Endothelial cell of umbilical vein (primary cell): Measurements from ENCODE around the gene PPP2CA. TPM values are rescaled to one million over a fixed set of nuclear protein-coding genes. Genes with fewer than 3 reads are reported as not detected.

Source experiments
- BruUV-seq: library from RNA; stranded (reverse); fragments of 400-500 nt; replicated peaks from 2 replicates; lab custom pipeline; 2021; lab: Mats Ljungman, UMichigan
- CTCF ChIA-PET: fragments of 300-600, 350-600 bp; sonication (Branson Sonifier 250); formaldehyde crosslinking; loops from one replicate; lab custom pipeline; 2021; ENCODE audit warnings: antibody characterized with exemption, inconsistent platforms; lab: Charles Lee
- POLR2A ChIA-PET: fragments of 300-600, 350-600 bp; sonication (Branson Sonifier 250); formaldehyde crosslinking; loops from one replicate; lab custom pipeline; 2021; ENCODE audit warnings: antibody characterized with exemption, inconsistent platforms; lab: Charles Lee
- DNase-seq: peaks from one replicate; pipeline ENCODE4 v3.0.0-alpha.2; 2011; ENCODE audit warnings: low read depth, low spot score
- FAIRE-seq: peaks from 2 replicates; lab custom pipeline; 2011; peaks lifted over from hg19 to GRCh38; lab: Jason Lieb, UNC
- H2AFZ ChIP-seq: 2 replicates; pipeline ENCODE4 v1.6.0; 2012; ENCODE audit warnings: low read depth, low read length, control low read depth, inconsistent platforms
- H3K27ac ChIP-seq: 2 replicates; pipeline ENCODE4 v1.5.1; 2011; ENCODE audit warnings: low read depth, mild to moderate bottlenecking, control low read depth, low read length, moderate library complexity; ENCODE audit not compliant: insufficient read depth
- H3K27me3 ChIP-seq, 2 experiments: 2 replicates each; pipeline versions ENCODE4 v1.6.0 to v1.6.1; 2011; ENCODE audit warnings: low read length in 2 of 2, mixed read lengths in 1 of 2; ENCODE audit not compliant: control insufficient read depth in 2 of 2, insufficient read depth in 2 of 2
- H3K36me3 ChIP-seq, 2 experiments: 2 replicates in 1 of 2; 3 replicates in 1 of 2; pipeline ENCODE4 v1.5.1; 2011; ENCODE audit warnings: low read length in 2 of 2, mild to moderate bottlenecking in 1 of 2, moderate library complexity in 1 of 2; ENCODE audit not compliant: control insufficient read depth in 2 of 2, insufficient read depth in 2 of 2; ENCODE audit errors: extremely low read depth in 1 of 2
- H3K4me1 ChIP-seq: 3 replicates; pipeline ENCODE4 v1.5.1; 2011; ENCODE audit warnings: mild to moderate bottlenecking, low read length; ENCODE audit not compliant: control insufficient read depth, insufficient read depth; ENCODE audit errors: extremely low read depth
- H3K4me2 ChIP-seq: 2 replicates; pipeline ENCODE4 v1.6.1; 2011; ENCODE audit warnings: low read length, control low read depth, mixed read lengths; ENCODE audit not compliant: insufficient read depth
- H3K4me3 ChIP-seq, 3 experiments: fragments of 200-600 bp in 1 of 3; sonication (generic), shearing (Covaris generic) in 1 of 3; replicated peaks in 1 of 3; 2 replicates each; pipeline ENCODE4 v1.5.1; 2011 to 2016; ENCODE audit warnings: control low read depth in 3 of 3, low read length in 3 of 3, mild to moderate bottlenecking in 2 of 3, inconsistent platforms in 1 of 3, low read depth in 1 of 3, moderate library complexity in 1 of 3; ENCODE audit not compliant: insufficient read depth in 1 of 3
- H3K79me2 ChIP-seq: 2 replicates; pipeline ENCODE4 v1.6.0; 2012; ENCODE audit warnings: low read length, inconsistent platforms; ENCODE audit not compliant: control insufficient read depth, insufficient read depth
- H3K9ac ChIP-seq: replicated peaks from 2 replicates; pipeline ENCODE3; 2011; ENCODE audit warnings: low read length, control low read depth; ENCODE audit not compliant: insufficient read depth; ENCODE audit errors: extremely low read depth
- H3K9me1 ChIP-seq: replicated peaks from 3 replicates; pipeline ENCODE4 v1.6.0; 2011; ENCODE audit warnings: mild to moderate bottlenecking, low read length; ENCODE audit not compliant: control insufficient read depth, insufficient read depth; ENCODE audit errors: extremely low read depth
- H3K9me3 ChIP-seq: replicated peaks from 2 replicates; pipeline ENCODE4 v1.5.1; 2012; ENCODE audit warnings: low read length, inconsistent platforms; ENCODE audit not compliant: control insufficient read depth, insufficient read depth
- H4K20me1 ChIP-seq: replicated peaks from 2 replicates; pipeline ENCODE3; 2011; ENCODE audit warnings: mild to moderate bottlenecking, low read length; ENCODE audit not compliant: control insufficient read depth, insufficient read depth; ENCODE audit errors: extremely low read depth
- CTCF ChIP-seq, 2 donors: IDR thresholded peaks; 1 replicate in 1 of 2; 2 replicates in 1 of 2; pipeline ENCODE4 v1.5.1; 2011; ENCODE audit warnings: low read length in 2 of 2, mild to moderate bottlenecking in 2 of 2, moderate library complexity in 2 of 2, control low read depth in 1 of 2, inconsistent platforms in 1 of 2, low read depth in 1 of 2; ENCODE audit not compliant: insufficient read depth in 1 of 2; ENCODE audit errors: extremely low read depth in 1 of 2
- EZH2 ChIP-seq: IDR thresholded peaks from 2 replicates; pipeline ENCODE4 v1.6.1; 2012; ENCODE audit warnings: borderline replicate concordance, low read depth, mild to moderate bottlenecking, moderate library complexity, low read length, inconsistent platforms; ENCODE audit not compliant: severe bottlenecking
- FOS ChIP-seq: IDR thresholded peaks from 2 replicates; pipeline ENCODE4 v1.6.1; 2011; ENCODE audit warnings: mild to moderate bottlenecking, low read length, moderate library complexity, borderline replicate concordance; ENCODE audit not compliant: insufficient read depth
- GATA2 ChIP-seq: IDR thresholded peaks from 2 replicates; pipeline ENCODE4 v1.7.0; 2011; ENCODE audit warnings: low read depth, mild to moderate bottlenecking, moderate library complexity, mixed read lengths, low read length; ENCODE audit not compliant: insufficient read length, insufficient read depth
- JUN ChIP-seq: IDR thresholded peaks from 2 replicates; pipeline ENCODE4 v1.6.1; 2011; ENCODE audit warnings: borderline replicate concordance, low read depth; ENCODE audit not compliant: insufficient read length, insufficient read depth
- MAX ChIP-seq: IDR thresholded peaks from 2 replicates; pipeline ENCODE4 v1.6.1; 2011; ENCODE audit not compliant: insufficient read depth, insufficient read length
- MYC ChIP-seq: IDR thresholded peaks from one replicate; pipeline ENCODE4 v1.6.1; 2011; ENCODE audit warnings: mild to moderate bottlenecking, low read depth, low read length
- POLR2A ChIP-seq: IDR thresholded peaks from 2 replicates; pipeline ENCODE4 v1.6.1; 2012; ENCODE audit warnings: low read depth, mild to moderate bottlenecking, control low read depth, low read length
- POLR2AphosphoS5 ChIP-seq: IDR thresholded peaks from 2 replicates; pipeline ENCODE4 v1.6.1; 2012; ENCODE audit warnings: low read depth, mild to moderate bottlenecking, control low read depth, low read length, moderate library complexity; ENCODE audit not compliant: insufficient read depth
- dilution Hi-C: fragments of 300-500 bp; cut with MboI; formaldehyde crosslinking; loops from one replicate; pipeline ENCODE4 v1.15.0; 2019; ENCODE audit warnings: low sequenced_read_pairs; ENCODE audit not compliant: extremely low pct_ligation_motif_present
- intact Hi-C: fragments of 100-400 bp; cut with micrococcal nuclease; formaldehyde crosslinking; loops from one replicate; pipeline ENCODE4 v1.10.0; 2022
- polyA plus RNA-seq, 4 experiments: library from polyadenylated mRNA; depleted of rRNA in 3 of 4; stranded (reverse) in 3 of 4; unstranded in 1 of 4; fragments of >200 nt; gene quantifications; 2 replicates each; pipeline versions ENCODE4 v1.2.1 to v1.2.3, GENCODE V29; 2011 to 2012; ENCODE audit warnings: missing spikeins in 1 of 4
- total RNA-seq: library from RNA; stranded (reverse); gene quantifications from 2 replicates; pipeline ENCODE4 v1.2.3, GENCODE V29; 2021

Gene PPP2CA
- total and polyA plus RNA-seq, 2 donors (not counting 3 experiments of a cell fraction or from before 2014, with no cell fraction given) = 107 to 183 TPM

GRCh38 chr5:134273642-134274395 is 47.9 kb upstream of the PPP2CA start:
- Histone ChIP-seq H3K79me2 (no peaks in the 10 kb centered on the region), H3K9me1 (no peaks in the 10 kb centered on the region), H4K20me1 (no peaks in the 10 kb centered on the region), H3K27me3 (peaks cover 19 to 26% of the 10 kb centered on the region in 2 experiments), H3K27ac (no peak overlapping the region), H2AFZ (no peak overlapping the region), H3K9ac (no peak overlapping the region), H3K4me1 (no peaks in the 10 kb centered on the region), H3K4me3 (no peak overlapping the region), H3K9me3 (no peaks in the 10 kb centered on the region), H3K4me2 (no peak overlapping the region), H3K36me3 (no peaks in the 10 kb centered on the region)
- TF ChIP-seq FOS = no peak
- TF ChIP-seq POLR2A = no peak
- no peak for TF ChIP-seq GATA2
- TF ChIP-seq CTCF (IDR thresholded peaks at IDR 0.05; ENCODE audit: extremely low read depth in 1 of 2, insufficient read depth in 1 of 2, low read depth in 1 of 2, low read length in 2 of 2) = no peak
- no peak for TF ChIP-seq EZH2
- TF ChIP-seq MYC = no peak
- no peak for TF ChIP-seq POLR2AphosphoS5
- TF ChIP-seq JUN = no peak
- TF ChIP-seq MAX = no peak
- POLR2A ChIA-PET = interaction anchor here (0.7 kb wide), 1 partner anchor 15 kb away, joined by 9 read pairs; no protein-coding TSS in a partner anchor
- no TSS peak for BruUV-seq
- no peak for DNase-seq
- no peak for FAIRE-seq
- CTCF ChIA-PET = interaction anchor here (1.3 kb wide), 1 partner anchor 16 kb away, joined by 5 read pairs; no protein-coding TSS in a partner anchor
- dilution Hi-C loops = no loop called here
- intact Hi-C loops = no loop called here
